NCI-H524 treated with DMSO at 0.1 percent for 48 hours (cell line): ENCODE measurements around the gene VGLL1.

Experiments used
- DNase-seq: peaks from one replicate; lab custom pipeline; 2025; lab: John Stamatoyannopoulos, UW

VGLL1 gene

GRCh38 chrX:136555694-136556093 is 23.7 kb downstream of the VGLL1 start:
- no peak for DNase-seq

- DNase-seq, result no peak
Observed at GRCh38 chrX:136572030-136572429, 40.0 kb downstream of the VGLL1 start.

GRCh38 chrX:136574548-136574947 is 42.5 kb downstream of the VGLL1 start:
- no peak for DNase-seq

- DNase-seq, result no peak
Observed at GRCh38 chrX:136577552-136577951, 45.5 kb downstream of the VGLL1 start.

- no peak for DNase-seq
Observed at GRCh38 chrX:136580316-136580715, 48.3 kb downstream of the VGLL1 start.

- no peak for DNase-seq
Observed at GRCh38 chrX:136582624-136583023, 50.6 kb downstream of the VGLL1 start.

GRCh38 chrX:136584545-136584944 is 52.5 kb downstream of the VGLL1 start:
- DNase-seq, result no peak

GRCh38 chrX:136585262-136585661 is 53.2 kb downstream of the VGLL1 start:
- DNase-seq, result no peak

GRCh38 chrX:136585960-136586359 is 53.9 kb downstream of the VGLL1 start:
- no peak for DNase-seq

- DNase-seq, result no peak
Observed at GRCh38 chrX:136586386-136586785, 54.4 kb downstream of the VGLL1 start.

GRCh38 chrX:136587532-136587931 is 55.5 kb downstream of the VGLL1 start:
- no peak for DNase-seq

- no peak for DNase-seq
Observed at GRCh38 chrX:136588036-136588435, 56.0 kb downstream of the VGLL1 start.

GRCh38 chrX:136589966-136590365 is 58.0 kb downstream of the VGLL1 start:
- DNase-seq, result no peak

- DNase-seq, result no peak
Observed at GRCh38 chrX:136597356-136597755, 65.3 kb downstream of the VGLL1 start.

GRCh38 chrX:136597954-136598353 is 65.9 kb downstream of the VGLL1 start:
- no peak for DNase-seq

GRCh38 chrX:136598631-136599030 is 66.6 kb downstream of the VGLL1 start:
- no peak for DNase-seq

- DNase-seq, result no peak
Observed at GRCh38 chrX:136600059-136600458, 68.0 kb downstream of the VGLL1 start.
